Neural cell (in vitro differentiated cells): Measurements from ENCODE around the gene CLCN4.

Experiments
- EP300 ChIP-seq: fragments of 450-650 bp; conservative IDR thresholded peaks from 2 replicates; pipeline ENCODE4 v1.6.1; 2014; ENCODE audit warnings: antibody characterized with exemption, mild to moderate bottlenecking, moderate library complexity; ENCODE audit not compliant: poor library complexity, severe bottlenecking
- TF ChIP-seq, protein P1 (sequence below): fragments of 450-650 bp; IDR thresholded peaks from 2 replicates; pipeline ENCODE4 v1.5.1; 2014; ENCODE audit warnings: antibody characterized with exemption, mild to moderate bottlenecking, moderate library complexity; ENCODE audit not compliant: poor library complexity, severe bottlenecking

DNA sequence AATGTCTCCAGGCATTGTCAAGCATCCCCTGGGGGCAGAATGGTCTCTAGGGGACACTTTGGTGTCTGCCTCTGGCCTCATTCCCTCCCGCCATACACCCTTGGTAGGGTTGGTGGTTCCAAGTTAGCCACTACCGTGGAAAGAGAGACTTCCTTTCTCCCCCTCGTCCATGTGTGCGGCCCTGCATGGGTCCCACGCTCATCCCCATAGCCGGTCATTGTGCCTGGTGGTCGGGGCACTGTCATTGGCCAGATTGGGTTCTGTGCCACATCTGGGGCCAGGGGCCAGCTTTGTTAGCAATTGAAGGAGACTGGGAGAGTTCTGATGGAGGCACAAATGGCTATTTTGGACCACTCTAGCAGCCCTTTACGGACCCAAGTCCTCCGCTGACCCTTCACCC, 17.3 kb downstream of the CLCN4 start:
- TF ChIP-seq, protein P1, sequence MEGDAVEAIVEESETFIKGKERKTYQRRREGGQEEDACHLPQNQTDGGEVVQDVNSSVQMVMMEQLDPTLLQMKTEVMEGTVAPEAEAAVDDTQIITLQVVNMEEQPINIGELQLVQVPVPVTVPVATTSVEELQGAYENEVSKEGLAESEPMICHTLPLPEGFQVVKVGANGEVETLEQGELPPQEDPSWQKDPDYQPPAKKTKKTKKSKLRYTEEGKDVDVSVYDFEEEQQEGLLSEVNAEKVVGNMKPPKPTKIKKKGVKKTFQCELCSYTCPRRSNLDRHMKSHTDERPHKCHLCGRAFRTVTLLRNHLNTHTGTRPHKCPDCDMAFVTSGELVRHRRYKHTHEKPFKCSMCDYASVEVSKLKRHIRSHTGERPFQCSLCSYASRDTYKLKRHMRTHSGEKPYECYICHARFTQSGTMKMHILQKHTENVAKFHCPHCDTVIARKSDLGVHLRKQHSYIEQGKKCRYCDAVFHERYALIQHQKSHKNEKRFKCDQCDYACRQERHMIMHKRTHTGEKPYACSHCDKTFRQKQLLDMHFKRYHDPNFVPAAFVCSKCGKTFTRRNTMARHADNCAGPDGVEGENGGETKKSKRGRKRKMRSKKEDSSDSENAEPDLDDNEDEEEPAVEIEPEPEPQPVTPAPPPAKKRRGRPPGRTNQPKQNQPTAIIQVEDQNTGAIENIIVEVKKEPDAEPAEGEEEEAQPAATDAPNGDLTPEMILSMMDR = no peak
- TF ChIP-seq EP300 = no peak
